ENCODE measurements around the gene ENO1.

DNA sequence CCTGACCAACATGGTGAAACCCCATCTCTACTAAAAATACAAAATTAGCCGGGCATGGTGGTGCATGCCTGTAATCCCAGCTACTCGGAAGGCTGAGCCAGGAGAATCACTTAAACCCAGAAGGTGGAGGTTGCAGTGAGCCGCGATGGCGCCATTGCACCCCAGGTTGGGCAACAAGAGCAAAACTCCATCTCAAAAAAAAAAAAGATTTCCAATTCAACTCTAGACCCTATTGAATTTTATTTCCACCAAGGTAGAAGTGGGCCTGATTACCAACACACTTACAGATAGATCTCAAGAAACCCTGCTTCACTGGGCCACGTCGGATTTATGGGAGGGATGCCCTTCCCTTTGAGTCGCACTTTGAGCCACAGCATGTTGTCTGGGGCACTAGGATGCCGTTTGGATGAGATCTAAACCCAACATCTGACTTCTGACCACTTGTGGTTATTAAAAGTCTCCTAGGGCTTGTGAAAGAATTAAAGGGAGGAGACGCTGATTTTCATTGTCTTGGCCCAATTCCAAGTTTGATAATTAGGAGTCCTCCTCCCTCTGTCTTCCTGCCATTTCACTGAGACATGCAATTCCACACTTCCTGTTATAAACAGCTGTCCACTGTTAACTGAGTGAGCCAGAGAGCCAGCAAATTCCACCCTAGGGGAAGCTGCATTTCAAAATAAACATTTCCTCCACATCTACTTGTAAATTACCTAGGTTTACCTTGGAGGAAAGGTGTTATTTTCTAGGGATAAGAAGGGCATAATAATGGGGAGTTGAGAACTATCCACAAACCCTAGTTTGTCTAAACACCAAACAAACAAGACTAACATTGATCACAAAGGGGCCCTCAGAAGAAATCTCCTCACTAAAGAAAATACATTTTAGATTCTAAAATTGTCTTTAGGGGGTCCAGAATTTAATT, 55.9 kb downstream of the ENO1 start:
- TF ChIP-seq, protein P1, sequence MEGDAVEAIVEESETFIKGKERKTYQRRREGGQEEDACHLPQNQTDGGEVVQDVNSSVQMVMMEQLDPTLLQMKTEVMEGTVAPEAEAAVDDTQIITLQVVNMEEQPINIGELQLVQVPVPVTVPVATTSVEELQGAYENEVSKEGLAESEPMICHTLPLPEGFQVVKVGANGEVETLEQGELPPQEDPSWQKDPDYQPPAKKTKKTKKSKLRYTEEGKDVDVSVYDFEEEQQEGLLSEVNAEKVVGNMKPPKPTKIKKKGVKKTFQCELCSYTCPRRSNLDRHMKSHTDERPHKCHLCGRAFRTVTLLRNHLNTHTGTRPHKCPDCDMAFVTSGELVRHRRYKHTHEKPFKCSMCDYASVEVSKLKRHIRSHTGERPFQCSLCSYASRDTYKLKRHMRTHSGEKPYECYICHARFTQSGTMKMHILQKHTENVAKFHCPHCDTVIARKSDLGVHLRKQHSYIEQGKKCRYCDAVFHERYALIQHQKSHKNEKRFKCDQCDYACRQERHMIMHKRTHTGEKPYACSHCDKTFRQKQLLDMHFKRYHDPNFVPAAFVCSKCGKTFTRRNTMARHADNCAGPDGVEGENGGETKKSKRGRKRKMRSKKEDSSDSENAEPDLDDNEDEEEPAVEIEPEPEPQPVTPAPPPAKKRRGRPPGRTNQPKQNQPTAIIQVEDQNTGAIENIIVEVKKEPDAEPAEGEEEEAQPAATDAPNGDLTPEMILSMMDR (IDR thresholded peaks at IDR 0.05; ENCODE audit: borderline replicate concordance, extremely low read depth, low read length, poor library complexity, severe bottlenecking), result no peak
- no peak for TF ChIP-seq EZH2 (IDR thresholded peaks at IDR 0.05; ENCODE audit: borderline replicate concordance, low read depth, low read length, severe bottlenecking)

All from DND-41 (cell line).